ENCODE data around the gene FBXL13. TPM values are rescaled to one million over a fixed set of nuclear protein-coding genes. Genes with fewer than 3 reads are reported as not detected.

The FBXL13 gene
- total RNA-seq, 2 experiments from 2014 or later = 1.6 to 2.0 TPM

GRCh38 chr7:102866535-102867215 lies 207.9 kb downstream of the FBXL13 start:
- Histone ChIP-seq H2AFZ (ENCODE audit: low read length) (no peak overlapping the region), H3K27ac (ENCODE audit: low read depth, low read length, poor library complexity, severe bottlenecking) (no peak overlapping the region), H3K36me3 (ENCODE audit: insufficient read depth, low read length) (no peaks in the 10 kb centered on the region), H3K4me2 (ENCODE audit: low read length) (no peak overlapping the region), H4K20me1 (ENCODE audit: insufficient read depth, low read length) (no peaks in the 10 kb centered on the region), H3K9me2 (ENCODE audit: insufficient read depth, low read length) (no peaks in the 10 kb centered on the region), H3K9me3 (ENCODE audit: low read length) (no peaks in the 10 kb centered on the region), H3K4me3 (ENCODE audit: low read depth, low read length, poor library complexity, severe bottlenecking) (no peak overlapping the region), H3K4me1 (ENCODE audit: insufficient read depth, low read length, poor library complexity, severe bottlenecking) (no peaks in the 10 kb centered on the region), H3K79me2 (ENCODE audit: insufficient read depth, low read depth, low read length) (no peaks in the 10 kb centered on the region)
- ChIA-PET CTCF (ENCODE audit: unreplicated experiment) (no interaction called here), POLR2A (no interaction called here)
- BruUV-seq (replicated peaks) = no TSS peak
- no peak for DNase-seq (ENCODE audit: low spot score)
- TF ChIP-seq EZH2phosphoT487 (IDR thresholded peaks at IDR 0.05; ENCODE audit: borderline replicate concordance, low read depth, low read length) = no peak
- no peak for TF ChIP-seq CTCF (conservative IDR thresholded peaks at IDR 0.05; ENCODE audit: low read length)
- intact Hi-C loops (cut with micrococcal nuclease; ENCODE audit: unreplicated experiment) = no loop called here

- Histone ChIP-seq H3K9me3 (ENCODE audit: low read length) (no peaks in the 10 kb centered on the region), H2AFZ (ENCODE audit: low read length) (no peak overlapping the region), H3K9me2 (ENCODE audit: insufficient read depth, low read length) (no peaks in the 10 kb centered on the region), H3K79me2 (ENCODE audit: insufficient read depth, low read depth, low read length) (no peaks in the 10 kb centered on the region), H3K4me3 (ENCODE audit: low read depth, low read length, poor library complexity, severe bottlenecking) (no peak overlapping the region), H3K27ac (ENCODE audit: low read depth, low read length, poor library complexity, severe bottlenecking) (no peak overlapping the region), H3K4me1 (ENCODE audit: insufficient read depth, low read length, poor library complexity, severe bottlenecking) (no peaks in the 10 kb centered on the region), H3K4me2 (ENCODE audit: low read length) (no peak overlapping the region), H3K36me3 (ENCODE audit: insufficient read depth, low read length) (no peaks in the 10 kb centered on the region), H4K20me1 (ENCODE audit: insufficient read depth, low read length) (no peaks in the 10 kb centered on the region)
- ChIA-PET POLR2A (no interaction called here), CTCF (ENCODE audit: unreplicated experiment) (no interaction called here)
- no TSS peak for BruUV-seq (replicated peaks)
- TF ChIP-seq EZH2phosphoT487 (IDR thresholded peaks at IDR 0.05; ENCODE audit: borderline replicate concordance, low read depth, low read length) (no peak), CTCF (conservative IDR thresholded peaks at IDR 0.05; ENCODE audit: low read length) (no peak)
- intact Hi-C loops (cut with micrococcal nuclease; ENCODE audit: unreplicated experiment) = no loop called here
- no peak for DNase-seq (ENCODE audit: low spot score)
These were observed 209.6 kb downstream of the FBXL13 start for GRCh38 chr7:102864958-102865357.

- no peaks in the 10 kb centered on the region for H3K79me2 ChIP-seq (ENCODE audit: insufficient read depth, low read depth, low read length)
- intact Hi-C loops (cut with micrococcal nuclease; ENCODE audit: unreplicated experiment) = no loop called here
- ChIA-PET POLR2A (no interaction called here), CTCF (ENCODE audit: unreplicated experiment) (no interaction called here)
- no peak overlapping the region for H3K27ac ChIP-seq (ENCODE audit: low read depth, low read length, poor library complexity, severe bottlenecking)
- no peak overlapping the region for H3K4me2 ChIP-seq (ENCODE audit: low read length)
- no peak overlapping the region for H2AFZ ChIP-seq (ENCODE audit: low read length)
- H3K36me3 ChIP-seq (ENCODE audit: insufficient read depth, low read length) = no peaks in the 10 kb centered on the region
- H3K4me1 ChIP-seq (ENCODE audit: insufficient read depth, low read length, poor library complexity, severe bottlenecking) = no peaks in the 10 kb centered on the region
- no peak for DNase-seq (ENCODE audit: low spot score)
- no peak overlapping the region for H3K4me3 ChIP-seq (ENCODE audit: low read depth, low read length, poor library complexity, severe bottlenecking)
- TF ChIP-seq CTCF (conservative IDR thresholded peaks at IDR 0.05; ENCODE audit: low read length) (no peak), EZH2phosphoT487 (IDR thresholded peaks at IDR 0.05; ENCODE audit: borderline replicate concordance, low read depth, low read length) (no peak)
- H3K9me3 ChIP-seq (ENCODE audit: low read length) = no peaks in the 10 kb centered on the region
- no peaks in the 10 kb centered on the region for H4K20me1 ChIP-seq (ENCODE audit: insufficient read depth, low read length)
- no TSS peak for BruUV-seq (replicated peaks)
- H3K9me2 ChIP-seq (ENCODE audit: insufficient read depth, low read length) = no peaks in the 10 kb centered on the region
These were observed 214.2 kb downstream of the FBXL13 start for GRCh38 chr7:102860351-102860811.

Measured in OCI-LY7 (cell line).